Muscle of back (tissue), 11 donors: Measurements from ENCODE around the gene HGS. TPM values are rescaled to one million over a fixed set of nuclear protein-coding genes. Genes with fewer than 3 reads are reported as not detected.
"Not testable (repeated sequence)": the region's sequence is repeated elsewhere in the genome, so short reads cannot be mapped to it uniquely, and the experiment has no call there.

Source experiments
- DNase-seq, 3 donors: peaks; one replicate each; pipeline versions ENCODE4 v3.0.0 to v3.0.0-alpha.2; 2013
- polyA plus RNA-seq, 10 donors: library from polyadenylated mRNA; unstranded; fragments of 120-200 nt; gene quantifications; one replicate each; pipeline ENCODE4 v1.2.1, GENCODE V29; 2013; ENCODE audit not compliant: insufficient read length in 10 of 10

The HGS gene
- polyA plus RNA-seq, 10 donors, result 41.5 to 61.6 (median 46.8) TPM

DNA sequence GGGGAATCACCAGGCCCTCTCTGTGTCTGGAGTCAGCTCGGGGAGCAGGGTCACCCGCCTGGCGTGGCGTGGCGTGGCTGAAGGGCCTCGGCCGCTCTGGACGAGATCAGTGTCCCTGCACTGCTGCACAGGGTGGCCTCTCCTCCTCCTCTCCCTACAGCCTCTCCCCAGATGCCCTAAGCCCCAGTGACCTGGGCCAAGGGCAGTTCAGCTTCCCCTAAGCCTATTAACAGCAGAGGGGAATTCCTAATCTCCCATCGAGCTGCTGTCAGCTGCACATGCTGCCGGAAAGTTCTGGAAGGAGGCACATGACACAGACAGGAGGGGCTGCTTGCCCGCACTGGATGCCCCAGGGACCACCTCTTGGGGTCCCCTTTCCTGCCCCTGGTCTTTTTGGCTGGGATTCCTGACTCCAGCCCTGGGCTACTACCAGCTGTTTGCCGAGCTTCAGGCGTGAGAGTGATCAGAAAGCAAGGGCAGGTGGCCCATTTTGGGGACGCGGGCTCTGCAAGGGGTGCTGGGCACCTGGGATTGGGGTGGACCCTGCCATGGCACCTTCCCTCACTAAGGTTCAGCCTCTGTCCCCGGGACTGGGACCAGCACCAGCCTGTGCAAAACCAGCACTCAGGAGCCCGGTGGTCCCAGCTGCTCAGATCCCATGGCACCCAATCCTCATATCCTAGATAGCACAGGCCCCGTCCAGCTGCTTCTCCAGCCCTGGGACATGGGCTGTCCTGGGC is 28.3 kb upstream of the HGS start:
- no peak for DNase-seq

DNA sequence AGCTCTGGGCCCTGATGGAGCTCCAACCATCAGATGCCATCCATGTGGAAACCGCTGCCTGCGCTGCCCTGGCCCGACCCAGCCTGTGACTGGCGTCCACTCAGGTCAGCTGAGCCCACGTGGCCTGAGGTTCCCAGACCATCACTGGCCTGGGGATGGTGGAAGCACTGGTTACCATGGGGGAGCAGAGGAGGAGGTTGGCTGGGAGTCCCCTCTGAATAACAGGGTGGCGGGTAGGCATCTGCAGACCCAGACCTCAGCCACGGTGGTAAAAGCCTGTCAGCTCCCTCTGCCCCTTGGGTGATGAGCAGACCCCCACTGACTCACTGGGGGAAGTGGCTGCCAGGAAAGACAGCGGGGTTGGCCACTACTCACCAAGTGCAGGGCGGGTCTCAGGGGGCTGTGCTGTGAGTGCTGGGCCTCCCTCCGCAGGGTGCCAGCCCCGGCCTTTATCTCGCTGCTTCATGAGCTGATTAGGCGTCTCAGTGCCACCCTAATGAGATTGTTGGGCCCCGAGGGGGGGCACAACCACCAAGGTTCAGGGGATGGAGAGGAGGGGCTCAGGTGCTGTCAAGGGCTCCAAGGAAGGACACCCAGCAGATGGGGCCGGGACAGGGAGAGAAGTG is 27.6 kb upstream of the HGS start, which contains the start of gene PDE6G:
Gene PDE6G (minus strand): TSS at position 425 of the 626 bp plus-strand sequence. CDS start 3,237 bp downstream, outside the sequence.
- no peak for DNase-seq

DNA sequence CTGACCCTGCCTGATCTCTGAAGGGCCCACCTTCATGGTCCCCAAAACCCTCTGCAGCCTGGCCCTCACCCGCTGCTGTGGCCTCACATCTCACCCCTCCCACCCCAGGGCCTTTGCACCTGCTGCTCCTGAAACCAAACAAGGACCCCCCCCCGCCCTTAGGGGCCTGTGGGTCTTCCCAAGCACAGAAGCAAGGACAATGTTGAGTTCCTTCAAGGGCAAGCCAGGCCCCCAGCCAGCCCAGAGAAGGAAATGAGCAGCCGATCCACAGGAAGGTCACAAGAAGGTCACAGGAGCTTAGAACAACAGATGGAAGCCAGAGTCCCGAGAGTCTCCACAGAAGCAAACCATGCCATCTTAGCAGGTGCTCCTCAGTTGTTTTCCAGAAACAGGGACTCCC is 27.0 kb upstream of the HGS start:
- peak in 1 of 3 donors; percentile 24 for DNase-seq

DNA sequence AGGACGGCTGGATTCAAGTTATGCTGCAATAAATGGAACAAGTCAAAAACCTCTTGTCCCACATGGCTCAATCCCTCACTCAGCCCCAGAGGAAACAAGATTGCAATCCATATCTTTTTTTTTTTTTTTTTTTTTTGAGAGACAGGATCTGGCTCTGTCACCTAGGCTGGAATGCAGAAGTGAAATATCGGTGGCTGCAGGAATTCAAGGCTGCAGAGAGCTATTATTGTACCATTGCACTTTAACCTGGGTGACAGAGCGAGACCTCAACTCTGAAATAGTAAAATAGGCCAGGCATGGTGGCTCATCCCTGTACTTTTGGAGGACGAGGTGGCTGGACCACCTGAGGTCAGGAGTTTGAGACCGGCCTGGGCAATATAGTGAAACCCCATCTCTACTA is 24.8 kb upstream of the HGS start:
- no peak for DNase-seq

DNA sequence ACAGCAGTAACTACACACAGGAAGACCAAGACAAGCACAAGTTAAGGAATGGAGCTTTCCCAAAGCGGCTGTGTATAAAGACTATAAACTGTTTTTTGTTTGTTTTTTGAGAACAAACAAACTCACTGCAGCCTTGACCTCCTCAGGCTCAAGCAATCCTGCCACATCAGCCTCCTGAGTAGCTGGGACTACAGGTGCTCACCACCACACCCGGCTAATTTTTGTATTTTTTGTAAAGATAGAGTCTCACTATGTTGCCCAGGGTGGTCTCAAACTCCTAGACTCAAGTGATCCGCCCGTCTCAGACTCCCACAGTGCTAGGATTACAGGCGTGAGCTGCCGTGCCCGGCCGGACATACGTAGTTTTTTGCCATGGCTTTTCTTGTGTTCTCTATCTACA is 23.4 kb upstream of the HGS start:
- no peak for DNase-seq

DNA sequence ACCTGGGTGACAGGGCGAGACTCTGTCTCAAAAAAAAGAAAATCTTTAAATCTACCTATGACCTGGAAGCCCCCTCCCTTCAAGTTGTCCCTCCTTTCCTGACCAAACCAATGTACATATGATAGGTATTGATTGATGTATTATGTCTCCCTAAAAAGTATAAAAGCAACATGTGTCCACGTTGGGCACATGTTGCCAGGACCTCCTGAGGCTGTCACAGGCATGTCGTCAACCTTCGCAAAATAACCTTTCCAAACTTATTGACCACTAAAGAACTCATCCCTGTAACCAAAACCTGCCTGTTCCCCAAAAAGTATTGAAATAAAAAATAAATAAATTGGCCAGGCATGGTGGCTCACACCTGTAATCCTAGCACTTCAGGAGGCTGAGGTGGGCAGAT is 21.8 kb upstream of the HGS start:
- no peak for DNase-seq

DNA sequence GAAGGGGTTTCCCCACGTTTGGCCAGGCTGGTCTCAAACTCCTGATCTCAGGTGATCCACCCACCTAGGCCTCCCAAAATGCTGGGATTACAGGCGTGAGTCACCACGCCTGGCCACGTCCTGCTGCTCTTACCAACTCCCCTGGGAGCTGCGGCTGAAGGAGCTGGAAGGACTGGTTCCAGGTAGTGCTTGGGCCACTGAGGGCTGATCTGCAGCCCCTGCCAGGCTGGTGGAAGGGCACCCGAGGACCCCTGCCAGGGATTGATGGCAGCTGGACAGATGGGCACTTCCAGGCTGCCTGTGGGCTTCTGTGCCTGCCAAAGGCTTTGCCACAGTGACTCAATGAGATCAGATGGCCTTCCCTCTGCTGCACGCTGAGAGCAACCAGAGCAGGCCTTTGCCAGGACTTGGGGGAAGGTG is 19.8 kb upstream of the HGS start:
- no peak for DNase-seq

DNA sequence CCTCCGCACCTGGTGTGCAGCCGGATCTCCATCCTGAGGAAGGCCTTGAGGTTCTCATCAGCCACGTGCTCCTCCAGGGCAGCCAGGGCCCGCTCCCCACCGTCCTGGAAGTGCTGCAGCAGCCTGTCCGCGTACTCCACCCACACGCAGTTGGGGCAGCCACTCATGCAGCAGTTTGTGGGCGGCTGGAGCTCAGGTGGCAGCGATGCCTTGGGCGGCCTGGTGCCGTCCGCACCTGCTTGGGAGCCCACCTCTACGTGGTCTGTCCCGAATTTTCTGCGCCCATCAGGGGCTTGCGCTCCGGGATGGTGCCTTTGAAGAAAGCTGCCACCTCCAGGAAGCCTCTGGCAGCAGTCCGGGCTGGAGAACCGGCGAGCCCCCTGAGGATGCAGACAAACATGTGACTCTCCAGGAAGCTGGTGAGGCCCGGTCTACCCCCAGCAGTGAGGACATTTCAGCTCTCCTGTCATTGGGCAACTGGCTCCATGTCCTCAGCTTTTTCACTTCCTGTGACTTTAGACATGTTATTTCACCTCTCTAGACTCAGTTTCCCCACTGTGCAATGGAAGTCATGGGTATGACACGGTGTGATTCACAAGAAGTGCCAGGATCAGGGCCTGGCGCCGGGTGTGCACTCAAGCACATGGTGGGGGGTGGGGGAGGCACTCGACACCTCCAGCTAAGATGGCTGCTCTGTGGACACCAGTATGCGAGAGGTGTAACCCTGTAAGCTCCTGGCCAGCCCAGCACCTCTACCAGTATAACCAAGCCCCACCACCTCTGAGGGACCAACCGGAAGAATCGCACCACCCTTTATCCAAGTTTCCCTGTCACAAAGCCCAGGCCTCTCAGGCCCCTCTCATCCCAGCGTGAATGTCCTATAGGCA is 18.4 kb upstream of the HGS start:
- peak in 1 of 3 donors; percentile 39 for DNase-seq

DNA sequence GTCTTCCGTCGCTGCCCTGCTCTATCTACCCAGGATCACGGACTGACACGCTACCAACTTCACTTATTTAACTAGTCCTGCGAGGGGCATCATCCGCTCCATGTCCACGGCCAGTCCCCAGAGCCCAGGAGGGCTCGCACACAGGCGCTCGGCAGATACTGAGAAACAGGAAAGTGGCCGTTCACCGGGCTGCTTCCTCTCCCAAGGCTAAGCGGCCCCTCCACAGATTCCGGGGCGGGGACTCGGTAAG is 17.8 kb upstream of the HGS start:
- no peak for DNase-seq

DNA sequence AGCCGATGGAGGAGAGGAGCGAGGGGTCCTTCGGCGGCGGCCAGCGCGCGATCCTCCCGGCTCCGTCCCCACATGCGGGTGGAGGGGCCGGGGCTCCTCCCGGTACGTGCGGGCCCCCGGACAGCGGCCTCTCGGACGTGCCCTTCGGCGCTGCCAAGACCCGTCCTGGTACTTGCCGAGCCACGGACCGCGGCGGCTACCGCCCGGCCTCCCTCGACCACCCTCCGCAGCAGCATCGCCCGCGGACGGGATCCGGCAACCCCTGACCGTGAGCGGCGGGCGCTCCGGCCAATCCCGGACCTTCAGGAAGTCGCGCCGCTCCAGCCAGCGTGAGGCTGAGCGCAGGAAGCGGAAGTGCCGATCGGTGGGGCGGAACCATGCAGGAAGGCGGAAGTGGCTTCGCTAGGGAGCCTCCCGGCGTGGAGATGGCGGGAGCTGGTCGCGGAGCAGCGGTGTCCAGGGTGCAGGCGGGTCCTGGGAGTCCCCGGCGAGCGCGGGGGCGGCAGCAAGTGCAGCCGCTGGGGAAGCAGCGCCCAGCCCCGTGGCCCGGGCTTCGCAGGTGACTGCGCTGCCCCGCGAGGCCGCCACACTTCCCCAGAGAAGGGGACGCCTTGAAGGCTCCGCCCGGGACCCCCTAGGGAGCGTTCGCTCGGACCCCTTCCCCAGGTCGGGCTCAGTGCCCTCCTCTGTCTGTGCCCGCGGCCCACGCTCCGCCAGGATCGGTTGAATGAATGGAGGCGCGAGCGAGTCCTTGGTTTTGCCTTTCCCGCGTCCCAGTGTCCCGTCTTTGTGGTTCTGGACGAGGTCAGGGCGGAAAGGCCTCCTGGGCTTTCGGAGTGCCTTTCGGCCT is 17.2 kb upstream of the HGS start, which contains the start of the genes CCDC137 and OXLD1:
Gene CCDC137 (plus strand): TSS at position 396 of the 850 bp plus-strand sequence. CDS start 30 bp downstream, at position 426.
Gene OXLD1 (minus strand): TSS at position 264 of the 850 bp plus-strand sequence. CDS start 28 bp downstream, at position 236.
- DNase-seq, result peak; percentile 96 to 98 (median 97)

DNA sequence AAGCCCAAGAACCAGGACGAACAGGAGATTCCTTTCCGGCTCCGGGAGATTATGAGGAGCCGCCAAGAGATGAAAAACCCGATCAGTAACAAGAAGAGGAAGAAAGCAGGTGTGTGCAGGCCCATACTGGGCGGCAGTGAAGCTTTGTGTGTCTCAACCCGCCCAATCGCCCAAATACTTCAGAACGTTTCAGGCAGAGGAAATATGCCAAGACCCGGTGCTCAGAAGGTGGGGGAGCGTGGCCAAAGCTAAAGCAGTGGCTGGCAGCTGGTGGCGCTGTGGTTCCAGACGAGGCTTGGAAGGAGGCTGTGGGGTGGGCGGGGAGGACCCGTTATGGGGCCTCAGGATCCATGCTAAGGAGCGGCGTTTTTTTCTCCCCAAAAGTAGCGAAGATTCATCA is 16.1 kb upstream of the HGS start:
- DNase-seq, result no peak

DNA sequence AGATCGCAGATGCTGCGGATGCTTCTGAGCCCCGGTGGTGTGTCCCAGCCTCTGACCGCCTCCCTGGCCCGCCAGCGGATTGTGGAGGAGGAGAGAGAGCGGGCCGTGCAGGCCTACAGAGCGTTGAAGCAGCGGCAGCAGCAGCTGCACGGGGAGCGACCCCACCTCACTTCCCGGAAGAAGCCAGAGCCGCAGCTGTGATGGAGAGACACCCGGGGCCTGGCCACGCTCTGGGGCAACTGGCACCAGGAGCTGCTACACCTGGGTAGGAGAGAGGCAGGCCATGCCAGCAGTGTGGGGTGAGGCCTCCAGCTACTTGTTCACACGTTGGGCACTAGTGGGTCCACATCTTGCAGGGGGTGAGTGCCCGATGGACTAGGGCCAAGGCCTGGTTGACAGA is 11.3 kb upstream of the HGS start:
- no peak for DNase-seq

DNA sequence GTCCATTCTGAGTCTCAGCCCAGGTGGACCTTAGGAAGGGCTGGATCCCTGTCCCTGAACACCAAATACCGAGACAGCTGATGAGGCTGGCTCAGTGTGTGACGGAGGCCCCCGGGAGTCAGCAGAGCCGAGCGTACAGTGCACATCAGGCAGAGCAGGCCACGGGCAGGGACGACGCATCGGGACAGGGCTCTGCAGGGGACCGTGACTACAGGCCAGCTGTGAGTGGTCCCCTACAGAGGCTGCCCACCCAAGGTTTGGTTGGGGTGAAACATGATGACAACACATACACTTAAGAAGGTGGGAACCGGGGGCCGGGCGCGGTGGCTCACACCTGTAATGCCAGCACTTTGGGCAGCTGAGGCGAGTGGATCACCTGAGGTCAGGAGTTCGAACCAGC is 10.9 kb upstream of the HGS start:
- no peak for DNase-seq

DNA sequence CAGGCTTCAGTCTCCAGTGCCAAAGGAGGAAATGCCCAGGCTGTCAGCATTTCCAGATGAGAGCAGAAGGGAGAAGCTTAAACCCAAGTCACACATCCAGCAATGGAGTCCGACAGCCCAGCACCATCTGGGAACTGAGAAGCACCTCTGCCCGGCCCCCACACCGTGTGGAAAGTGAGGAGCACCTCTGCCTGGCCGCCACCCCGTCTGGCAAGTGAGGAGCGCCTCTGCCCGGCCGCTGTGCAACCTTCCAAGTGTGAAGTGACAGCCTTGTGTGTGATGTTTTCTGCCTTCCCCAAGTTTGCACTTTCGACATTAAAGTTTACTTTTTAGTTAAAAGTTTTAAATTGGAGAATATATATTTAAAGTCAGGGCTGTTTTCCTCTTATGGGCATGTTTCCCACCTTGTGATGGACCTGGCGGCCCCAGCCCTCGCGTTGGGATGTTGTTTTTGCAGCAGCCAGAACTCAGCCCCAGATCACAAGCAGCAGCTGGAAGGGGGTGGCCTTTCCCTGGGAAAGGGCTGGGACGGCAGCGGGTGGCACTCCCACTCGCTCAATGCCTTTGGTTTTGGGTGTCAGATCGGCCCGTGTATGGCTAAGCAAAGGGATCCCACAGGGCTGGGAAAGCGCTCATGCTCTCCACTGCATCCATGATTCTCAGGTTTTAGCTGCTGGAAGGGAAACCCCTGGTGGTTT is 10.1 kb upstream of the HGS start:
- no peak for DNase-seq

DNA sequence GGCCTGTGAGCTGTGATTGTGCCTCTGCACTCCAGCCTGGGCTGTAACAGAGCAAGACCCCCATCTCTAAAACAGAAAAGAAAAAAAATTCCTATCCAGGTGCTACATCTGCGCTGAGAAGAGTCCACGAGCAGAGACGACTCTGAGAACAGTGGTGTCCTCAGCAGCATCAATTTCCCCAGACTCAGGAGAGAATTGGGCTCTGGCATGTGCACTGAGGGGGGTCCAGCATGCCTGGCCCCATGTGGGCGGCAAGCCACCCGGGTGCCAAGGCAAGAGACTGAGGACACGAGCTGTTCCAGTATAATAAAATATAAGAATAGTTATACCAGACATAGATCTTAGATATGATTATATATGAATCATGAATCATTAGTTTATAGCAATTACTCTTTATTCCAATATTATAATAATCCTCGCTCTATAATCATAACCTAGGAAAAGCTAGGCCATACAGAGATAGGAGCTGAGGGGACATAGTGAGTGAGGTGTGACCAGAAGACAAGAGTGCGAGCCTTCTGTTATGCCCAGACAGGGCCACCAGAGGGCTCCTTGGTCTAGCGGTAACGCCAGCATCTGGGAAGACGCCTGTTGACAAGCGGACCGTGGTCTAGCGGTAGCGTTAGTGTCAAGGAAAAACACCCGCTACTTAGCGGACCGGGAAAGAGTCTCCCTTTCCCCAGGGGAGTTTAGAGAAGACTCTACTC is 8.1 kb upstream of the HGS start:
- DNase-seq, result not testable (repeated sequence)

DNA sequence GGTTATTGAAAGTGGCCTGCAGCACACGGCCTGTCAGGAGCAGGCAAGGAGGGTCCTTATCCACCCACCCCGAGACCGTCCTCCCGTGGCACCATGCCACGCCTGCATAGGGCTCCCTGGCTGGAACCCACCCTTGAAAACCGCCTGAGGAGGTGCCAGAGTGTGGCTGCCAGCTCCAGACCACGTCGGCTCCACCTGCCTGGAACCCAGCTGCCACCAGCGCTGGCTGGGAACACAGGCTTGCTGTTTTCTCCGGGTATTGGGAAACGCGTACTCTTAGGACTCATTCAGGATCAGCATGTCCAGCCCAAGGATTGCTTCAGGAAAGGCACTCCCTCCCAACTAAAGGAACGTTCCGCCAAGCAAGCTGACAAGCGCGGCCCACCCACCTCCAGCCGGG is 6.9 kb upstream of the HGS start:
- no peak for DNase-seq

DNA sequence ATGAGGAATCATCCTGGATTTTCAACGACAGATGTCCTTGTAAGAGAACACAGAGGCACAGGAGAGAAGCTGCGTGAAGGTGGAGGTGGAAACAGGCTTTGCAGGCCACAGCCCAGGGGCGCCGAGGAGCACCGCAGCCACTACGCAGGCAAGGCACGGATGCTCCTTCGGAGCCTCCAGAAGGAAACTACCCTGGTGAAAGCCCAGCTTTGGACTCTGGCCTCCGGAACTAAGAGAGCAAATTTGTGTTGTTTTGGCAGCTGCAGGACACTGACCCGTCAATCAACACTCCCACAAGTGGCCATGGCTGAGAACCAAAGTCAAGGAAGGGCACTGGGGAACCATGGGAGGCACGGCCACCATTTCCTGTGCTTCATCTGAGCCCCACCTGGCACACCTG is 3.7 kb upstream of the HGS start:
- no peak for DNase-seq

DNA sequence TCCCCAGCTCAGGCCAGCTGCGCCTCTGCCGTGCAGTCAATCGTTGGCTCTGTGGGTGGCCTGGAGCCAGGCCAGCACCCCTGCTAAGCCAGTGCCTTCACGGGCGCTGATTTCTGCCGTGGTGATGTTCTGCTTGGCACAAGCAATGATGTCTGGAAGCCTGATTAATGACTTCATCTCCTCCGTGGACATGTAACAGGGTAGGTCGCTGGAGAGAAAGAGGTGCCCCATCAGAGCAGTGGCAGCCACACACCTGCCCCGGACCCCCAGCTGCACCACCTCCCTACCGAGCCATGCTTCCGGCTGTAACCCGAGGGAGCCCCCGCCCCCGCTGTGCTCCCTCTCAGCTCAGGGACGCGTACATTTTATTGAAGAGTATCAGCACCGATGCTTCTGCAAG is 2.1 kb upstream of the HGS start:
- DNase-seq, result no peak

DNA sequence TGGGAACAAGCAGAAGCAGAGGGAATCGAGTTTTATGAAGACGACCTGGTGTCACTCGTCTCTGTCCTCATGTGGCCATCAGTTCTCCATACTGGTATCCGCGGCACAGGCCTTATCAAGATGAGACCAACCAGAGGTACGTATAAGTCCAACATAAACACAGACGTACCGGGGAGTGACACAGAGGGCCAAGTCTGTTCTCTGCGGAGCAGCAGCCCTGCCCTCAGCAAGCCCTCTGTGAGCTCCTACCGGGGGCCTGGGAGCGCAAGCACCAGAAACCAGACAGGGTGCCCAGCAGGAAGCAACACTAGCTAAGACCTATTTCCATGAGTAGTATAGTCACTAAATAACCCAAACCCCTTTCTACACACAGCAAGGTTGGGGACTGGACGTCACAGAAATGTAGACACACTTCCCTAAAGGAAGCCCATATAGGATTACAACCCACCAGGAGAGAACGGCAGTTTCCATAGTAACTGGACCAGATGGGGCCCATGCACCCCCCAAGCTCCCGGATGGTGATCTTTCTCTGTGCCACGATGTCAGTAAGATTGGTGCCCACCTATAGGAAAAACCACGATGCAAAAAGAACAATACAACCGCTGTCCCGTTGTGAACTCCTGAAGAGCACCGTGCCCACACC is 1.1 kb upstream of the HGS start:
- no peak for DNase-seq

DNA sequence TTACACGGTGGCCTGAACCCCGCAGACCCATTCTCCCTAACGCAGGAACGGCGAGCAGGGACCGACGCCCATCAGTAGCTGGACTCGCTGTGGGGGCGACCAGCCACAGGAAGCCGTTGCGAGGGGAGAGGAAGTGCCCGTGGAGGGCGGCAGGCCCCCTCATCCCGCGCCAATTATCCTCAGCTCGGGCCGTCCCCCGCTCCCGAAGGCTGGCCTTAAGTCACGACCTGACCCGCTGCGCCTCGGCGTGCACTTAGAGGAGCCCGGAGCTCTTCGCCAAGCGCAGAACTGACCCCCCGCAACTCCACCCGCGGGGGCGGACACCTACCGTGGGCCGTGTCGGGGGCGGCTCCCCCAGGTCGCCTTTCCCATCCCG is 615 bp upstream of the HGS start:
- DNase-seq, result no peak
